Left renal cortex interstitium (tissue), 4 donors: ENCODE measurements around the gene HSF5. TPM values are rescaled to one million over a fixed set of nuclear protein-coding genes. Genes with fewer than 3 reads are reported as not detected.

Experiments
- DNase-seq, 4 donors: peaks; one replicate each; pipeline ENCODE4 v3.0.0-alpha.2; 2013; ENCODE audit warnings: low read depth in 4 of 4, low spot score in 2 of 4, missing footprints in 1 of 4
- polyA plus RNA-seq, 4 donors: library from polyadenylated mRNA; unstranded; fragments of 120-200 nt; gene quantifications; one replicate each; pipeline ENCODE4 v1.2.1, GENCODE V29; 2013; ENCODE audit not compliant: insufficient read length in 4 of 4

HSF5 gene
- polyA plus RNA-seq, 4 donors: 0.36 to 0.49 (median 0.38) TPM

DNA sequence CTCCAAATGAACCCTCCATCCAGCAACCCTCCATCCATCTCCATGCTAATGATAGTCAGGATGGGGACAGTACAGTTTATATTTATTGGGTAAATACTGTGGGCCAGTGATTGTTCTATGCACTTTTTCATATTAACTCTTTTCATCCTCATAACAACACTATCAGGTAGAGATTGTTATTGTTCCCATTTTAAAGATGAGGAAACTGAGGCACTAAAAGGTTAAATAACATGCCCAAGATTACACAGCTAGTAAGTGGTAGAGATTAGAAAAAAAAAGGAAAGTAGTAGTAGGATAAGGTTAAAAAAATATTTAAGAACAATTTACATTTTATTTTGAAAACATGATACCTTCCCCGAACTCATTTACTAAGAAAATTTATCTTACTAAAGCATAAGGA, 114.3 kb downstream of the HSF5 start:
- DNase-seq: no peak

DNA sequence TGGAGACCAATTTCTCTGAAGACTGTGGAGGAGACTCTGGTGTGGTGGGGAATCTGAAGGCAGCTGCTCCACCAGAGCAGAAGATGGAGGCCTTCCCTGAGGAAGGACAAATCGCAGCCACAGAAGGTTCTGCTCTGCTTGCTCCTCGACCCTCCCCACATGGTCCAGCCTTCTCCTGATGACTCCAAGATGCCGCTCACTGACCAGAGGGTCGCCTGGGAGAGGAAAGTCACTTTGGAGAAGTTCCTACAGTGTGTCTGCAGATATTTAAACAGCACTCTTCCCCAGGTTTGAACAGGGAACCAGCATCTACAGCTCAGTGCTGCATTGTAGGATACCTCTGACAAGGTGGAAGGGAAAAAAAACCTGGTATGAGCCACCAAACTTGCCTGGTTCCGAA, 115.2 kb downstream of the HSF5 start:
- DNase-seq: no peak

DNA sequence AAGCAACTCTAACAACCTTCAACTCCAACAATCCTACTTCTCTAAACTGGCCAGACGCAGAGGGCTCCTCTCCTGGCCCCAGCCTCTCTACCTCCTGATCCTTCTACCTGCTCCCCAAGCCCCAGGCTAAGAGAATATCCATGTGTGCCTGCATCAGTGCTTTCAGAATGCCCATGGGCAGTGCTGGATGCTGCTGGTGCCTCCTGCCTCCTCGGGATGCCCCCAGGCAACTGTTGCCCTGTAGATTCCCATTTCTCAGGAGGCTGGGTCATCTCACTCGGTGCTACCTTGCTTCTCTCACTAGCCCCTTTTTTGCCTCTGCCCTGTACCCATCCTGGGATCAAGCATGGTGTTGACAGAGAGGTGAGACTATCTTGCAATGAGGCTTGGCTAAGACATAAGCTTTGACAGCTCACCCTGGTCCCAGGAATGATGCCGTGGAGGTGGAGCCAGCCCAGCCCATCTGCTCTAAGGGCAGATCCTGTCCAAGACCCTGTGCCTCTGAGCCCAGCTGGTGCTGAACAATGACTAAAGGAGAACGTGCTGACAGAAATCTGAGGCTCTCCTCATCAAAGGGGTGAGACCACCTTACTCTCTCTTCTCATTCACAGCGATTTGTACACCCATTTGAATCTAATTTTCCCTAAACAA, 116.8 kb downstream of the HSF5 start:
- no peak for DNase-seq

DNA sequence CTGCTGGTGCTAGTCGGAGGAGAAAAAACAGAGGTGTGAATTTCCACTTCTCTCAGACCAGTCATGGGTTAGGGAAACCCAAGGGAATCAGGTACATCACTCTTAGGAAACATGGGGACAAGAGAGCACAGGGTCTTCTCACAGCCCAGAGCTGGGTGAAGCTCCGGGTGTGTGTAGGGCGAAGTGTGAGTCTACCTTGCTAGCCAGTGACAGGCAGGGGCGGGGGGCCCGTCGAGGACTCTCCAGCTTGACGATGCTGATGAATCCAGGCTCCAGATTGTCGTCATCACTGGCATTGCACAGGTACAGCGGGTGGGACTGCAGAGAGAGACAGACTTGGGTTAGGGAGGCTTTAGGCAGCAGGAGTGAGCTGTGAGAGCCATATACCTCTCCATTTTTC, 117.5 kb downstream of the HSF5 start:
- DNase-seq: no peak

DNA sequence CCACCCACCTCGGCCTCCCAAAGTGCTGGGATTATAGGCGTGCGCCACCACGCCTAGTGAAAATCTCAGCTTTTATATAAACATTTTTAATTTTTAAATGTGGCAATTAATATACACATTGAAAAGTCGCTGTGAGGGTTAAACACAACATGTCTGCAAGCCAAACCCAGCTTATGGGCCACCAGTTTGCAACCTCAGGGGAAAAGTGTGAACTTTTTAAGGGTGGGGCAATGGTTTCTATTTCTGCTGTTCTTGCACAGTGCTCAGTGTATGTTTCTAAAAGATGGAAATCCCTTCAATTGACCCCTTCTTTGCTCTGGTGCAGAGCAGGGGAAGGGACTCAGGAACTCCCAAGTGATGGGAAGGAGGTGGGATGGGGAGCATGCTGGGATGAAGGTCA, 117.9 kb downstream of the HSF5 start:
- DNase-seq: no peak

Other genes with a start within 250 kb of the HSF5 start
- gene LPO, start 249.8 kb downstream of the HSF5 start, polyA plus RNA-seq: under 1 TPM in 3 of 4 donors, not detected in 1; 0.16 to 0.25 (median 0.19) TPM
- 10 to 100 TPM in 1 of 4 donors, 1 to 10 TPM in 3; 2.8 to 10.8 (median 4.0) TPM for gene MPO, start 207.5 kb downstream of the HSF5 start, polyA plus RNA-seq
- 10 to 100 TPM; 33.2 to 77.6 (median 60.3) TPM for gene TSPOAP1, start 159.6 kb downstream of the HSF5 start, polyA plus RNA-seq
- gene SUPT4H1, start 136.2 kb downstream of the HSF5 start, polyA plus RNA-seq: 100 to 1,000 TPM; 125 to 146 (median 135) TPM
- gene RNF43, start 70.9 kb downstream of the HSF5 start, polyA plus RNA-seq: 10 to 100 TPM; 11.2 to 16.8 (median 12.5) TPM
- 10 to 100 TPM; 37.1 to 74.0 (median 55.0) TPM for gene MTMR4, start 26.2 kb upstream of the HSF5 start, polyA plus RNA-seq
- 1 to 10 TPM in 1 of 4 donors, under 1 TPM in 3; 0.43 to 1.8 (median 0.55) TPM for gene TEX14, start 203.6 kb upstream of the HSF5 start, polyA plus RNA-seq
- 10 to 100 TPM; 37.1 to 55.4 (median 46.2) TPM for gene RAD51C, start 204.2 kb upstream of the HSF5 start, polyA plus RNA-seq